Keratinocyte (primary cell): ENCODE results near the gene MPPED1.

ENCODE experiments used
- EZH2 ChIP-seq: IDR thresholded peaks from one replicate; pipeline ENCODE4 v1.6.1; 2012; ENCODE audit warnings: inconsistent platforms, mild to moderate bottlenecking, low read length, moderate library complexity
- TF ChIP-seq, protein P1 (sequence below), 3 experiments: IDR thresholded peaks in 1 of 3; conservative IDR thresholded peaks in 1 of 3; optimal IDR thresholded peaks in 1 of 3; 2 replicates in 2 of 3; 3 replicates in 1 of 3; pipeline versions ENCODE3 to v1.5.1; 2011; ENCODE audit warnings: low read length in 3 of 3, mild to moderate bottlenecking in 3 of 3, moderate library complexity in 2 of 3, control low read depth in 1 of 3, inconsistent platforms in 1 of 3; ENCODE audit not compliant: insufficient read depth in 2 of 3; ENCODE audit errors: extremely low read depth in 1 of 3

DNA sequence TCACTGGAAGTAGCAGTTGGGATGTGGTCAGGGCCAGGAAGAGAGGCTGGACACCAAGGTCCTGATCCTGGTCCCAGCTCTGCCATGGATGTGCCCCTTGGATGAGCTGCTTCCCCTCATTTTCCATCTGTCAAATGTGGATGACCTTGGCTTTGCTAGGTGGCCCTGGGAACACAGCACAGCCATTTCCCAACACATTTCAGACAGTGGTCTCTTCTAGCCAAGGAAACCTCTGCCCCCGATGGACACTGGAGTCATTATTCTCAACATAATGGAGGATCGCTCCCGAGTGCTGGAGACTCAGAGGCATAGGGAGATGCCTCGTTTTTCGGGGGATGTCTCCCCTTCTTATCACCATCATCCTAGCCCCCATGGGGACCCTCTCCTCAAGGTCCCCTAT is 13.6 kb upstream of the MPPED1 start:
- TF ChIP-seq, protein P1, sequence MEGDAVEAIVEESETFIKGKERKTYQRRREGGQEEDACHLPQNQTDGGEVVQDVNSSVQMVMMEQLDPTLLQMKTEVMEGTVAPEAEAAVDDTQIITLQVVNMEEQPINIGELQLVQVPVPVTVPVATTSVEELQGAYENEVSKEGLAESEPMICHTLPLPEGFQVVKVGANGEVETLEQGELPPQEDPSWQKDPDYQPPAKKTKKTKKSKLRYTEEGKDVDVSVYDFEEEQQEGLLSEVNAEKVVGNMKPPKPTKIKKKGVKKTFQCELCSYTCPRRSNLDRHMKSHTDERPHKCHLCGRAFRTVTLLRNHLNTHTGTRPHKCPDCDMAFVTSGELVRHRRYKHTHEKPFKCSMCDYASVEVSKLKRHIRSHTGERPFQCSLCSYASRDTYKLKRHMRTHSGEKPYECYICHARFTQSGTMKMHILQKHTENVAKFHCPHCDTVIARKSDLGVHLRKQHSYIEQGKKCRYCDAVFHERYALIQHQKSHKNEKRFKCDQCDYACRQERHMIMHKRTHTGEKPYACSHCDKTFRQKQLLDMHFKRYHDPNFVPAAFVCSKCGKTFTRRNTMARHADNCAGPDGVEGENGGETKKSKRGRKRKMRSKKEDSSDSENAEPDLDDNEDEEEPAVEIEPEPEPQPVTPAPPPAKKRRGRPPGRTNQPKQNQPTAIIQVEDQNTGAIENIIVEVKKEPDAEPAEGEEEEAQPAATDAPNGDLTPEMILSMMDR (optimal IDR thresholded peaks at IDR 0.05 in 1 of 3, IDR thresholded peaks at IDR 0.05 in 1 of 3, conservative IDR thresholded peaks at IDR 0.05 in 1 of 3; ENCODE audit: extremely low read depth in 1 of 3, insufficient read depth in 2 of 3, low read length in 3 of 3): no peak
- TF ChIP-seq EZH2: no peak
